Suppressor macrophage treated with lipopolysaccharide for 4 hours (primary cell): ENCODE data around the gene DAPK1.

ENCODE experiments used
- DNase-seq: peaks from one replicate; pipeline ENCODE4 v3.0.0-alpha.2; 2020

Gene DAPK1

DNA sequence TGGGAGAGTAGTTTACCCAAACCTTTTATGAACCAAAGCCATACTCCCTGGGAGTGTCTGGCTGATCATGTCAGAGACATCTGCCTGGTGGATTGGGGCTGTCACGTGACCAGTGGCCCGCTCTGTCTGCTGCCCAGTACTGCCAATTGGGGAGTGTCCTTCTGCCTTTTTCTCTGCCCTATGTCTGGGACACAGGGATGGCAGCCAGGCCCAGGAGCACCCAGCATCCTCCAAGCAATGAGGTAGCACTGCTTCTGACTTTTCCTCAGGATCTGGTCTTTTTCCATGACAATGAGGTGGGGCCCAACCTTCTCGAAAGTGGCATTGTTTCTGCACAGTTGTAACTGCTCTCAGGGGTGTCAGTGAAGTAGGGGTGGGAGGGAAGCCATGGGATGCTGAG is 21.8 kb downstream of the DAPK1 start:
- DNase-seq, result no peak

DNA sequence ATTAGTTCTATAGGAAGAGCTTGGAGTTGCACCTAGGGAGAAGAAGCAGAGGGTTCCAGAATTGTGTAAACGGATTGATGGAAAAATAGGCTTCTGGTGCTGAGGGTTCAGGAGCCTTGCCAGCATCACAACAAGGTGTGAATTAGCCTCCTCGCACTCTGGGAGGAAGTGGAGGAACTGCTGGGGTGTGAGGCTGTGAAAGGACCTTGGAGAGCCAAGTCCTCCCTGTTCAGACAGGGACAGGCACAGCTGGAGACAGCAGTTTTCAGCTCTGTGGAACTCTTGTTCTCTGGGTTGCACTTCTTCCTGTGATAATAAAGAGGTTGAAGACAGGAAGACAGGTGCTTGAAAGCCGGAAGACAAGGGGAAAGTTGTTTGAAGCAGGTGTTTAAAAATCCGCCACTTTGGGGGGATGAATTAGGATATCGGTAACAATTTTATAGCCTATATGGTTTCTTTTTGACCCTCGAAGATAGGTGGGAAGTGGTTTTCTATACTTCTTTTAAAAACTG is 22.6 kb downstream of the DAPK1 start:
- no peak for DNase-seq

- no peak for DNase-seq
Measured at GRCh38 chr9:87521834-87522233, 24.2 kb downstream of the DAPK1 start.

GRCh38 chr9:87524061-87524460 is 26.4 kb downstream of the DAPK1 start:
- DNase-seq, result no peak

DNA sequence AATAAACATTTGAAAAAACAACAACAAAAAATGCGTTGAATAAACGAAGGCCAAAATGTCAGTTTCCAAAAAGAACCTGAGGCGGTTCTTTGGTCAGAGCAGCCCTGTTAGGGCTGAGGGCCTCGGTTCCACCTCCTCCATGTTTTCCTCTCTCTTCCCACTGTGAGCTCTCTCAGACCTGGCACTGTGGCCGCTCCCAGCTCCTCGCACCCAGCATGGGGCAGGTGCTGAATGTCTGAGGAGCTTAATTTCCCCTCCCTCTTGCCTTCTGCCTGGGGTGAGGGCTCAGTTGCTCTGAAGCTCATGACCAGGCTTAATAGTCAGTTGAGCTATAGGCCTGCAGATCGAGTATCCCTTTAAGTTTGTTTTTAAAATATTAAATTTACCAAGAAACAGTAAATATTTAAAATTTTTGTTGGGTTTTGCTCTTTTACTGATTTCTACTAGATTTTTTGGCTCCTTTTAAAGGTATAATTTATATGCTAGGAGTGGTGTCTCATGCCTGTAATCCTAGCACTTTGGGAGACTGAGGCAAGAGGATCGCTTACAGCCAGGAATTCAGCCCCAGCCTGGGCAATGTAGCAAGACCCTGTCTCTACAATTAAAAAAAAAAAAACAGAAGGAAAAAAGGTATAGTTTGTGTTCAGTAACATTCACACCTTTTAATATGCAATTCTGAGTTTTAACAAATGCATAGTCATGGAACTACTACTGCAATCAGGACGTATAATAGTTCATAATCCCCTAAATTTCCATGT is 28.1 kb downstream of the DAPK1 start:
- no peak for DNase-seq

DNA sequence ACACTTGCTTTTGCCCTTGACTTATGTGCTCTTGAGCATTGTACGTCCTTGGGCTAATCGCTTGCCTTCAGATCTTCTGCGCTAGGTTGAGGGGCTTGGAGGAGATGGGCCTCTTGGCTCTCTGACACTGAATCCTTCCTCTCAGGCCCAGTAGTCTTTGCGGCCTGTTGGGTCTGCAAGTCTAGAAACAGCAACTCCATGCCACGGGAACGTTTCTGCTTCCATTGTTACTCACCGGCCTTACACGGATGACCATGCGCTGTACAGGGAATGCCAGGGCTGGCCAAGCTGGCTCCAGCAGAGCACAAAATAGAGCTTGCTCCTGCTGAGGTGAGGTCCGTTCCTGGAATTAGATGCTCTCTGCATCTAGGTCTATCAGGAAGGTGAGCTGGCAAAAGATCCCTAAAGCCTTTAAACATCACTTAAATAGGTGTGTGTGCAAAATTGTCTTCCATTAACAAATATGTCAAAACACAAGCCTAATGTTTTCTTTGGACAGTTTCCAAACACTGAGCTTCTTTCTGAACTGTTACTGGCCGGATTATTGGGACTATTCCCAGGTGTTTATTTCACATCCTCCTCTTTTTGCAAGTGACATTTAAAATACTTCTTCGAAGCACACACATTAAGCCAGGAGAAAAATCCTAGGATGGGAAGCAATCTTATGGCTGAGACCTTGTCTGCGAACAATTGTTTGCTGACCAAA is 29.7 kb downstream of the DAPK1 start:
- no peak for DNase-seq

GRCh38 chr9:87528969-87529368 is 31.3 kb downstream of the DAPK1 start:
- no peak for DNase-seq

DNA sequence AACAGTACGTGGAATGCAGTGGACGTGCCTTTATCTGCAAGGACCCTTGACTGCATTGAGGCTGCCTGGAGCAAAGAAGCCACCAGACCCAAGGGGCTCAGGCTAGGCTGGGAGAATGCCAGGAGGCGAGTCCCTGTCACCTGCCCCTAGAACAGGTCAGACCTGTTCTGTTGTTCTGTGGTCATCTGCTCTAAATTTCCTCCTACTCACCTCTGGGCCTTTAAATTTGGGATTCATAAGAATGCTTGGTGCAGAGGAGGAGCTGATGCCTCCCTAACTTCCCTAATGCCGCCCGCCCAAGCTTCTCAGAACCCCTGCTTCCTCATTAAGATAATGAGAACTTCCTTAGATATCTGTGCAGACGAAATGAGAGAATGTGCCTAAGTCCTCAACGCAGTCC is 32.0 kb downstream of the DAPK1 start:
- DNase-seq, result peak; percentile 72

DNA sequence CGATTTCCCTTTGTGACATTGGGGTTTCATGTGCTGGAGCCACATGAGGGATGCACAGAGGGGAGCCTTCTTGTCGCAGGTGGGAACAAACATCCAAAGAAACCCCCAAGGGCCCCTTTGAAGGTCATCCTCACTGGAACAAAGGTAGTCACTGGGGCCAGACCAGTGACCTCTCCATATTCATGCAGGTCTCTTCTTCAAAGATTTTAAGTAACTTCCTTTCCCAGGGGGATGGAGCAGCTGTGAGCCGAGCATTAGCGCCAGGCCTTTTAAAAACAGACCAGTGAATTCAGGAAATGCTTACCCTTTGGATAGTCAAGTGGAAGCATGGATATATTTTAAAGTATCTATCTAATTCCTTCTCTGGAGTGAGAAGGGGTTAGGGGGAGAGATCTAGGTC is 33.0 kb downstream of the DAPK1 start:
- DNase-seq, result no peak

DNA sequence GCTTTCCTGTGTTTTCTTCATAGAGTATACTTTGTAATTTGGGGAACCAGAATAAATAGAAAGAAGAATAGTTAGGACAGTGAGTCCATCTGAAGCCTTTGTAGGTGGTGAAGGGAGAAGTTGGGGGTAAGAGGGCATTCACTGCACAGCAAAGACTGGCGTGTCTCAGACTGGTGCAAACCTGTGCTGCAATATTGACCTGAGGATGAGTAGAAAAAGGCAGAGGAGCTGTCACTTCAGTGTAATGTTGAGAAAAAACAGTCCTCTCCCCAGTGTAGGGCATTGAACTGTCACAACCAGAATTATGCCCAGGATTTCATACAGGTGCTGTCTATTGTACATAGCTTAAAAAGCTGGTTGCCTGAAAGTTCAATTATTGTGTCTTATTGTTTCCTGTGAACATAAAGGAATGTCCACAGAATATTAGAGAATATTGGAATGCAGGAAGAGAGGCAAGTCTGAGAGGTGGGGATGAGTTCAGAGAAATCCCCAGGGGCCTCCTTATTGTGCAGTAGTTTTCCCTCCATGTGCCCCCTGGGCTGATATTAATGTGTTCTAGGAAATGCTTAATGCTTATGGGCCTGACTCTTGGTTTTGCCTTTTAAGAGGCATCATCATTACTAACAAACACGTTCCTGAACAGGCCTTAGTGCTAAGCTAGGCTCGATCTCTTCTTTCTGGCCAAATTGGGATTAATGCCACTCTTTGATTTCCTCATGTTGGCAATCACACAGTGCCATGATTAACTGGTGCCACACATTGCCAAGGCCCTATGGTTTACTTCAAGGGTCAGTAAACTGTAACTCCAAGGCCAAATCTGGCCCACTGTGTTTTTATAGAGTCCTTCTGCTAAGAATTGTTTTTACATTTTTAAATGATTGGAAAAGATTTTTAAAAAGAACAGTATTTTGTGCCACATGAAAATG is 34.0 kb downstream of the DAPK1 start:
- no peak for DNase-seq

- DNase-seq, result no peak
Measured at GRCh38 chr9:87533271-87533670, 35.6 kb downstream of the DAPK1 start.

GRCh38 chr9:87534036-87534435 is 36.4 kb downstream of the DAPK1 start:
- DNase-seq, result no peak

GRCh38 chr9:87534957-87535356 is 37.3 kb downstream of the DAPK1 start:
- DNase-seq, result no peak

- no peak for DNase-seq
Measured at GRCh38 chr9:87535817-87536539, 38.3 kb downstream of the DAPK1 start.

- no peak for DNase-seq
Measured at GRCh38 chr9:87537625-87538024, 40.0 kb downstream of the DAPK1 start.

GRCh38 chr9:87540444-87541105 is 42.9 kb downstream of the DAPK1 start:
- DNase-seq, result no peak

GRCh38 chr9:87541663-87542062 is 44.0 kb downstream of the DAPK1 start:
- no peak for DNase-seq

DNA sequence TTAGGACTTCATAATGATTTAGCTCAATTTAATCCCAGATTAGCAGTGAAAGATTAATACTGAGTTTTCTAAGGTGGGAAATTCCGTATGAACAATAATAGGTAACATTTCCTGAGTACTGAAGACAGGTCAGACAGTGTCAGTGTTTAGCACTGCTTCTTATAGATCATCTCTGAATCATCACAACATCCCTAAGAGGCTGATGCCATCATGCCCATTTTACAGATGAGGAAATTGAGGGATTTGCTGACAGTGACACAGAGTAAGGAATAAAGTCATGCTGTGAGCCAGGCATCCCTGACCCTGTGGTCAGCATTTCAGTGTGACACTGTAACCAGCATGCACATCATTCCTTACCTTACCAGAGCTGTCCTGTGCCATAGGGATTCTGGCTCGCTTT is 44.5 kb downstream of the DAPK1 start:
- DNase-seq, result peak; percentile 46

- no peak for DNase-seq
Measured at GRCh38 chr9:87543251-87543650, 45.6 kb downstream of the DAPK1 start.

DNA sequence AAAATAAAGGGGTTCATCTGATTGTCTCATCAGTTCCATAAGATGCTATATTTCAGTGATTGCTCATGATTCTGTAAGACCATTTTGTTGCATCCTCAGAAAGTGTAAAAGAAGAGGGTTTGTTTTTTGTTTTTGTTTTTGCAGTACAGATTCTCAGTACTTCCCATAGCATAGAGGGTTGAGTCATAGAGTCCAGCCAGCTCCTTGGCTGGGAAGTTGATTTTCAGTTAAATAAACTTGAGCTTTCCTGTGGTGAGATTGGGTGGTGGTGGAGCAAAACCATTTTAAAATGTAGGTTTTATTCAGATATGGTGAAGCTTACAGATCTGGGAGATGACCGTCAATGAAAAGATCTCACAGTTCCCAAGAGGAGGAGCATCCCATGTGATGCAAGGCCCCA is 48.2 kb downstream of the DAPK1 start:
- DNase-seq, result peak; percentile 33

GRCh38 chr9:87546704-87547103 is 49.0 kb downstream of the DAPK1 start:
- DNase-seq, result no peak

DNA sequence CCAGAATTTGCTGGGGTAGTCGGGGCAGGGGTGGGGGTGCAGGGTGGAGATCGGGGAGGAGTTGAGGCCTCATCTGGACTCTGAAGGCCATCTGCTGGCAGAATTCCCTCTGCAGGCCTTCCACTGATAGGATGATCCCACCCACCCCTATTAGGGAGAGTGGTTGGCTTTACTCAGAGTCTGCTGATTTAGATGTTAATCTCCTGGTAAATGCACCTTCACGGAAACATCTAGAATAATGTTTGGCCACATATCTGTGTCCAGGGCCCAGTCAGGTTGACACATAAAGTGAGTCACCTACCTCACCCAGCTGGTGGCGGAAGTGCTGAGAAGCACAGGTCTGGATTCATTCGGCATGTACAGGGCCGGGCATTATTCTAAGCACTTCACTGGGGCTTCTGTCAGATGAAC is 50.0 kb downstream of the DAPK1 start:
- no peak for DNase-seq
